Measurements from ENCODE around the gene MR1.

DNA sequence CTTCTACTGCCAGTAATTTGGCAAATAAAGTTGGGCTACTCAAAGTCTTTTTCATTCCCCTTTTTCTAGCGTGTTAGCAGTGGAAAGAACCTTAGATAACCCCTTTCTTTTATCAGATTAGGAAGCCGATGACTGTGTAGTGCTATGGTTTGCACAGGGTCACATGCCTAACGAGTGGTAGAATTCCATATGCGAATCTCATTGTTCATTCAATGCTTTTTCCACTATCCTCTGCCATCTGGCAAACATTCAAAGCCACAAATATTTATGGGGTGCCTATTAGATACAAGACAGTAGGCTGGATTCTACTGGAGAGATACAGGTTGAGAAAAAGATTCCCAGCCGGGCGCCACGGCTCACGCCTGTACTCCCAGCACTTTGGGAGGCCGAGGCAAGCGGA is 39.9 kb downstream of the MR1 start:
- no peak for TF ChIP-seq POLR2A (IDR thresholded peaks at IDR 0.05; ENCODE audit: low read depth, low read length)
- TF ChIP-seq POLR2AphosphoS5 (IDR thresholded peaks at IDR 0.05; ENCODE audit: low read depth, low read length) = no peak
- TF ChIP-seq SPI1 (IDR thresholded peaks at IDR 0.05; ENCODE audit: low read depth, low read length) = no peak
- TF ChIP-seq TAF1 (IDR thresholded peaks at IDR 0.05; ENCODE audit: low read depth, low read length) = no peak
- TF ChIP-seq PAX5 (IDR thresholded peaks at IDR 0.05; ENCODE audit: insufficient read depth, low read length, severe bottlenecking) = no peak

All from GM12891 (cell line).